ENCODE measurements around the gene RASL10A. TPM values are rescaled to one million over a fixed set of nuclear protein-coding genes. Genes with fewer than 3 reads are reported as not detected.

Gene RASL10A
- polyA plus RNA-seq, 1 donor from 2014 or later = not detected

- H3K36me3 Mint-ChIP-seq = peaks cover 9% of the 10 kb centered on the region
- peak overlapping the region in 1 of 3 donors; percentile 82 for H3K27ac Mint-ChIP-seq
- peaks cover 0 to 5% (median 4%) of the 10 kb centered on the region in 3 donors for H3K4me1 Mint-ChIP-seq
- no peaks in the 10 kb centered on the region for H3K27me3 Mint-ChIP-seq
- no peaks in the 10 kb centered on the region for H3K9me3 Mint-ChIP-seq
- H3K4me3 Mint-ChIP-seq = no peak overlapping the region
Observed at GRCh38 chr22:29291215-29291614, 24.3 kb downstream of the RASL10A start.

- no peaks in the 10 kb centered on the region for H3K27me3 Mint-ChIP-seq
- no peak overlapping the region for H3K27ac Mint-ChIP-seq
- H3K4me3 Mint-ChIP-seq = no peak overlapping the region
- no peaks in the 10 kb centered on the region for H3K9me3 Mint-ChIP-seq
- H3K4me1 Mint-ChIP-seq = peaks cover 0 to 7% (median 7%) of the 10 kb centered on the region in 3 donors
- H3K36me3 Mint-ChIP-seq = peaks cover 11% of the 10 kb centered on the region
Observed at GRCh38 chr22:29290061-29290460, 25.4 kb downstream of the RASL10A start.

GRCh38 chr22:29288837-29289236 is 26.7 kb downstream of the RASL10A start:
- peaks cover 0 to 11% (median 7%) of the 10 kb centered on the region in 3 donors for H3K4me1 Mint-ChIP-seq
- no peaks in the 10 kb centered on the region for H3K9me3 Mint-ChIP-seq
- no peaks in the 10 kb centered on the region for H3K27me3 Mint-ChIP-seq
- peak overlapping the region in 1 of 3 donors; percentile 72 for H3K27ac Mint-ChIP-seq
- peaks cover 11% of the 10 kb centered on the region for H3K36me3 Mint-ChIP-seq
- no peak overlapping the region for H3K4me3 Mint-ChIP-seq

GRCh38 chr22:29284196-29284595 is 31.3 kb downstream of the RASL10A start:
- H3K27ac Mint-ChIP-seq = peak overlapping the region in 2 of 3 donors; percentile 10 to 67
- H3K4me1 Mint-ChIP-seq = peaks cover 0 to 9% (median 8%) of the 10 kb centered on the region in 3 donors
- H3K9me3 Mint-ChIP-seq = no peaks in the 10 kb centered on the region
- no peaks in the 10 kb centered on the region for H3K27me3 Mint-ChIP-seq
- H3K36me3 Mint-ChIP-seq = peaks cover 6% of the 10 kb centered on the region
- H3K4me3 Mint-ChIP-seq = no peak overlapping the region

GRCh38 chr22:29277927-29278326 is 37.6 kb downstream of the RASL10A start:
- no peaks in the 10 kb centered on the region for H3K27me3 Mint-ChIP-seq
- peak overlapping the region in 2 of 3 donors; percentile 59 to 67 for H3K27ac Mint-ChIP-seq
- H3K36me3 Mint-ChIP-seq = peaks cover 1% of the 10 kb centered on the region
- H3K4me3 Mint-ChIP-seq = no peak overlapping the region
- H3K9me3 Mint-ChIP-seq = no peaks in the 10 kb centered on the region
- H3K4me1 Mint-ChIP-seq = peaks cover 6 to 36% (median 26%) of the 10 kb centered on the region in 3 donors

- peak overlapping the region in 1 of 3 donors; percentile 40 for H3K27ac Mint-ChIP-seq
Observed at GRCh38 chr22:29275819-29276565, 39.5 kb downstream of the RASL10A start.

GRCh38 chr22:29275167-29275566 is 40.3 kb downstream of the RASL10A start:
- Mint-ChIP-seq H3K36me3 (no peaks in the 10 kb centered on the region), H3K4me3 (no peak overlapping the region), H3K27ac (no peak overlapping the region), H3K9me3 (no peaks in the 10 kb centered on the region), H3K4me1 (peaks cover 26 to 59% (median 53%) of the 10 kb centered on the region in 3 donors), H3K27me3 (no peaks in the 10 kb centered on the region)

More at GRCh38 chr22:29275819-29276565, 39.5 kb downstream of the RASL10A start:
- peak overlapping the region in 1 of 4 donors; percentile 20 for H3K4me3 Mint-ChIP-seq
- H3K9me3 Mint-ChIP-seq = no peaks in the 10 kb centered on the region
- no peaks in the 10 kb centered on the region for H3K27me3 Mint-ChIP-seq
- peaks cover 18 to 51% (median 45%) of the 10 kb centered on the region in 3 donors for H3K4me1 Mint-ChIP-seq
- no peaks in the 10 kb centered on the region for H3K36me3 Mint-ChIP-seq

- H3K27me3 Mint-ChIP-seq = no peaks in the 10 kb centered on the region
- H3K36me3 Mint-ChIP-seq = peaks cover 5% of the 10 kb centered on the region
- H3K4me3 Mint-ChIP-seq = peak overlapping the region in 3 of 4 donors; percentile 2 to 90 (median 43)
- H3K4me1 Mint-ChIP-seq = peaks cover 29 to 75% (median 59%) of the 10 kb centered on the region in 3 donors
- H3K27ac Mint-ChIP-seq = peak overlapping the region in 1 of 3 donors; percentile 17
- H3K9me3 Mint-ChIP-seq = no peaks in the 10 kb centered on the region
Observed at GRCh38 chr22:29272624-29273023, 42.9 kb downstream of the RASL10A start.

GRCh38 chr22:29270475-29271271 is 44.8 kb downstream of the RASL10A start:
- Mint-ChIP-seq H3K4me1 (peaks cover 34 to 71% (median 55%) of the 10 kb centered on the region in 3 donors), H3K27ac (peak overlapping the region; percentile 34 to 99 (median 98)), H3K9me3 (no peaks in the 10 kb centered on the region), H3K4me3 (peak overlapping the region; percentile 94 to 99 (median 98)), H3K36me3 (peaks cover 8% of the 10 kb centered on the region), H3K27me3 (no peaks in the 10 kb centered on the region)

- H3K36me3 Mint-ChIP-seq = peaks cover 8% of the 10 kb centered on the region
Observed at GRCh38 chr22:29269731-29270474, 45.6 kb downstream of the RASL10A start.

GRCh38 chr22:29269230-29269604 is 46.3 kb downstream of the RASL10A start:
- Mint-ChIP-seq H3K4me1 (peaks cover 33 to 62% (median 49%) of the 10 kb centered on the region in 3 donors), H3K27me3 (no peaks in the 10 kb centered on the region), H3K4me3 (peak overlapping the region; percentile 94 to 99 (median 98)), H3K9me3 (no peaks in the 10 kb centered on the region), H3K36me3 (peaks cover 8% of the 10 kb centered on the region), H3K27ac (peak overlapping the region; percentile 98 to 100 (median 99))

More at GRCh38 chr22:29269731-29270474, 45.6 kb downstream of the RASL10A start:
- Mint-ChIP-seq H3K27ac (peak overlapping the region; percentile 98 to 100 (median 99)), H3K27me3 (no peaks in the 10 kb centered on the region), H3K4me3 (peak overlapping the region; percentile 94 to 99 (median 98)), H3K4me1 (peaks cover 34 to 69% (median 53%) of the 10 kb centered on the region in 3 donors), H3K9me3 (no peaks in the 10 kb centered on the region)

- Mint-ChIP-seq H3K4me3 (peak overlapping the region; percentile 94 to 99 (median 98)), H3K27me3 (no peaks in the 10 kb centered on the region), H3K27ac (peak overlapping the region; percentile 98 to 100 (median 99)), H3K4me1 (peaks cover 33 to 62% (median 48%) of the 10 kb centered on the region in 3 donors), H3K36me3 (peaks cover 8% of the 10 kb centered on the region), H3K9me3 (no peaks in the 10 kb centered on the region)
Observed at GRCh38 chr22:29268511-29269229, 46.8 kb downstream of the RASL10A start.

- H3K4me3 Mint-ChIP-seq = peak within 1 kb of the TSS; percentile 94 to 99 (median 98)
- H3K27ac Mint-ChIP-seq = peak within 1 kb of the TSS; percentile 98 to 100 (median 99)
- peaks cover 8% of the 10 kb centered on the region for H3K36me3 Mint-ChIP-seq
- H3K9me3 Mint-ChIP-seq = no peaks in the 10 kb centered on the region
- H3K27me3 Mint-ChIP-seq = no peaks in the 10 kb centered on the region
- peaks cover 29 to 55% (median 43%) of the 10 kb centered on the region in 3 donors for H3K4me1 Mint-ChIP-seq
Observed at GRCh38 chr22:29267858-29268510, 47.5 kb downstream of the RASL10A start, which contains the start of the genes EWSR1 and RHBDD3. TSS of gene EWSR1 (plus strand) at chr22:29268268. CDS start at chr22:29268337, 69 bp downstream. TSS of gene RHBDD3 (minus strand) at chr22:29267981. CDS start at chr22:29265626, 2,355 bp downstream.
